ENCODE data around the gene CXCL12. TPM values are rescaled to one million over a fixed set of nuclear protein-coding genes. Genes with fewer than 3 reads are reported as not detected.

The CXCL12 gene
- polyA plus RNA-seq, 4 donors: 407 to 604 (median 446) TPM

GRCh38 chr10:44366941-44367630 is 17.8 kb downstream of the CXCL12 start:
- no peak for DNase-seq (ENCODE audit: low read depth in 4 of 4, low spot score in 3 of 4)

- no peak for DNase-seq (ENCODE audit: low read depth in 4 of 4, low spot score in 3 of 4)
These were observed 20.3 kb downstream of the CXCL12 start for GRCh38 chr10:44364566-44364965.

- DNase-seq (ENCODE audit: low read depth in 4 of 4, low spot score in 3 of 4): no peak
These were observed 21.2 kb downstream of the CXCL12 start for GRCh38 chr10:44363716-44364115.

GRCh38 chr10:44362866-44363711 is 21.8 kb downstream of the CXCL12 start:
- DNase-seq (ENCODE audit: low read depth in 4 of 4, low spot score in 3 of 4): no peak

- DNase-seq (ENCODE audit: low read depth in 4 of 4, low spot score in 3 of 4): no peak
These were observed 23.8 kb downstream of the CXCL12 start for GRCh38 chr10:44361109-44361508.

GRCh38 chr10:44358080-44358771 is 26.7 kb downstream of the CXCL12 start:
- DNase-seq (ENCODE audit: low read depth in 4 of 4, low spot score in 3 of 4): no peak

GRCh38 chr10:44357023-44357540 is 27.8 kb downstream of the CXCL12 start:
- no peak for DNase-seq (ENCODE audit: low read depth in 4 of 4, low spot score in 3 of 4)

GRCh38 chr10:44356139-44357022 is 28.5 kb downstream of the CXCL12 start:
- DNase-seq (ENCODE audit: low read depth in 4 of 4, low spot score in 3 of 4): no peak

GRCh38 chr10:44355630-44356029 is 29.3 kb downstream of the CXCL12 start:
- DNase-seq (ENCODE audit: low read depth in 4 of 4, low spot score in 3 of 4): no peak

GRCh38 chr10:44354771-44355170 is 30.1 kb downstream of the CXCL12 start:
- DNase-seq (ENCODE audit: low read depth in 4 of 4, low spot score in 3 of 4): no peak

- DNase-seq (ENCODE audit: low read depth in 4 of 4, low spot score in 3 of 4): no peak
These were observed 31.2 kb downstream of the CXCL12 start for GRCh38 chr10:44353721-44354120.

GRCh38 chr10:44353128-44353390 is 31.8 kb downstream of the CXCL12 start:
- no peak for DNase-seq (ENCODE audit: low read depth in 4 of 4, low spot score in 3 of 4)

GRCh38 chr10:44352316-44353127 is 32.4 kb downstream of the CXCL12 start:
- peak; percentile 56 to 67 (median 60) for DNase-seq (ENCODE audit: low read depth in 4 of 4, low spot score in 3 of 4)

GRCh38 chr10:44348496-44348895 is 36.4 kb downstream of the CXCL12 start:
- no peak for DNase-seq (ENCODE audit: low read depth in 4 of 4, low spot score in 3 of 4)

GRCh38 chr10:44347609-44348400 is 37.1 kb downstream of the CXCL12 start:
- DNase-seq (ENCODE audit: low read depth in 4 of 4, low spot score in 3 of 4): no peak

- no peak for DNase-seq (ENCODE audit: low read depth in 4 of 4, low spot score in 3 of 4)
These were observed 40.2 kb downstream of the CXCL12 start for GRCh38 chr10:44344727-44345126.

- no peak for DNase-seq (ENCODE audit: low read depth in 4 of 4, low spot score in 3 of 4)
These were observed 41.1 kb downstream of the CXCL12 start for GRCh38 chr10:44343843-44344242.

GRCh38 chr10:44341886-44342285 is 43.0 kb downstream of the CXCL12 start:
- DNase-seq (ENCODE audit: low read depth in 4 of 4, low spot score in 3 of 4): no peak

- DNase-seq (ENCODE audit: low read depth in 4 of 4, low spot score in 3 of 4): no peak
These were observed 44.3 kb downstream of the CXCL12 start for GRCh38 chr10:44340557-44340956.

Measured in right renal pelvis (tissue), 4 donors.